Globus pallidus (tissue), 1 donor: ENCODE measurements around the gene TBC1D1.

Experiments
- DNase-seq: peaks from one replicate; pipeline ENCODE4 v3.0.0-alpha.2; 2015; ENCODE audit warnings: low spot score

Gene TBC1D1

GRCh38 chr4:37924946-37925345 is 34.1 kb downstream of the TBC1D1 start:
- no peak for DNase-seq

GRCh38 chr4:37927434-37927833 is 36.5 kb downstream of the TBC1D1 start:
- DNase-seq: no peak

GRCh38 chr4:37928426-37929416 is 37.8 kb downstream of the TBC1D1 start:
- DNase-seq: no peak

GRCh38 chr4:37934096-37934495 is 43.2 kb downstream of the TBC1D1 start:
- DNase-seq: no peak

GRCh38 chr4:37934609-37935008 is 43.7 kb downstream of the TBC1D1 start:
- no peak for DNase-seq

- no peak for DNase-seq
Measured at GRCh38 chr4:37935026-37935425, 44.1 kb downstream of the TBC1D1 start.

- DNase-seq: no peak
Measured at GRCh38 chr4:37936889-37937498, 46.1 kb downstream of the TBC1D1 start.

GRCh38 chr4:37938208-37938607 is 47.3 kb downstream of the TBC1D1 start:
- DNase-seq: no peak

- peak; percentile 31 for DNase-seq
Measured at GRCh38 chr4:37946503-37947179, 55.8 kb downstream of the TBC1D1 start.

- DNase-seq: no peak
Measured at GRCh38 chr4:37948542-37948941, 57.7 kb downstream of the TBC1D1 start.

- no peak for DNase-seq
Measured at GRCh38 chr4:37949636-37950426, 58.9 kb downstream of the TBC1D1 start.

GRCh38 chr4:37951461-37952352 is 60.8 kb downstream of the TBC1D1 start:
- DNase-seq: peak; percentile 33

GRCh38 chr4:37953156-37953555 is 62.3 kb downstream of the TBC1D1 start:
- DNase-seq: no peak

GRCh38 chr4:37953620-37954293 is 62.9 kb downstream of the TBC1D1 start:
- no peak for DNase-seq

GRCh38 chr4:37956941-37957340 is 66.1 kb downstream of the TBC1D1 start:
- no peak for DNase-seq

- DNase-seq: no peak
Measured at GRCh38 chr4:37958932-37959331, 68.0 kb downstream of the TBC1D1 start.

- DNase-seq: no peak
Measured at GRCh38 chr4:37960098-37960497, 69.2 kb downstream of the TBC1D1 start, which contains the start of gene PTTG2. Gene PTTG2 (plus strand): TSS chr4:37960398. CDS start chr4:37960435, 37 bp downstream.

GRCh38 chr4:37960679-37961450 is 70.0 kb downstream of the TBC1D1 start:
- no peak for DNase-seq

GRCh38 chr4:37964734-37965457 is 74.0 kb downstream of the TBC1D1 start:
- DNase-seq: no peak
